Measurements from ENCODE around the gene TBC1D22A.

TBC1D22A gene

GRCh38 chr22:47091246-47091651, 328.8 kb downstream of the TBC1D22A start:
- no peak for DNase-seq

GRCh38 chr22:47091921-47092700, 329.7 kb downstream of the TBC1D22A start:
- no peak for DNase-seq

- DNase-seq, result no peak
These were observed 330.5 kb downstream of the TBC1D22A start for GRCh38 chr22:47092896-47093311.

- DNase-seq, result no peak
These were observed 331.3 kb downstream of the TBC1D22A start for GRCh38 chr22:47093720-47094119.

- DNase-seq, result no peak
These were observed 332.4 kb downstream of the TBC1D22A start for GRCh38 chr22:47094861-47095330.

- no peak for DNase-seq
These were observed 333.1 kb downstream of the TBC1D22A start for GRCh38 chr22:47095395-47096122.

GRCh38 chr22:47098121-47098520, 335.7 kb downstream of the TBC1D22A start:
- DNase-seq, result no peak

GRCh38 chr22:47098554-47098953, 336.1 kb downstream of the TBC1D22A start:
- no peak for DNase-seq

- no peak for DNase-seq
These were observed 337.6 kb downstream of the TBC1D22A start for GRCh38 chr22:47100019-47100418.

GRCh38 chr22:47100646-47101200, 338.3 kb downstream of the TBC1D22A start:
- DNase-seq, result no peak

GRCh38 chr22:47101321-47101885, 339.0 kb downstream of the TBC1D22A start:
- no peak for DNase-seq

GRCh38 chr22:47102081-47102480, 339.6 kb downstream of the TBC1D22A start:
- no peak for DNase-seq

- DNase-seq, result no peak
These were observed 340.2 kb downstream of the TBC1D22A start for GRCh38 chr22:47102648-47103047.

- DNase-seq, result no peak
These were observed 342.6 kb downstream of the TBC1D22A start for GRCh38 chr22:47105085-47105484.

GRCh38 chr22:47106806-47107205, 344.4 kb downstream of the TBC1D22A start:
- no peak for DNase-seq

- no peak for DNase-seq
These were observed 345.0 kb downstream of the TBC1D22A start for GRCh38 chr22:47107431-47107830.

- DNase-seq, result no peak
These were observed 348.5 kb downstream of the TBC1D22A start for GRCh38 chr22:47110817-47111443.

- no peak for DNase-seq
These were observed 349.5 kb downstream of the TBC1D22A start for GRCh38 chr22:47111626-47112581.

GRCh38 chr22:47112582-47112965, 350.1 kb downstream of the TBC1D22A start:
- DNase-seq, result no peak

- DNase-seq, result no peak
These were observed 350.8 kb downstream of the TBC1D22A start for GRCh38 chr22:47112994-47113852.
